Smooth muscle cell of the brain vasculature (primary cell): ENCODE results near the gene HNRNPL.
"Not testable (repeated sequence)": the region's sequence is repeated elsewhere in the genome, so short reads cannot be mapped to it uniquely, and the experiment has no call there.

ENCODE experiments used
- DNase-seq: peaks from one replicate; pipeline ENCODE4 v3.0.0-alpha.2; 2012; ENCODE audit warnings: low read depth, low spot score

HNRNPL gene

DNA sequence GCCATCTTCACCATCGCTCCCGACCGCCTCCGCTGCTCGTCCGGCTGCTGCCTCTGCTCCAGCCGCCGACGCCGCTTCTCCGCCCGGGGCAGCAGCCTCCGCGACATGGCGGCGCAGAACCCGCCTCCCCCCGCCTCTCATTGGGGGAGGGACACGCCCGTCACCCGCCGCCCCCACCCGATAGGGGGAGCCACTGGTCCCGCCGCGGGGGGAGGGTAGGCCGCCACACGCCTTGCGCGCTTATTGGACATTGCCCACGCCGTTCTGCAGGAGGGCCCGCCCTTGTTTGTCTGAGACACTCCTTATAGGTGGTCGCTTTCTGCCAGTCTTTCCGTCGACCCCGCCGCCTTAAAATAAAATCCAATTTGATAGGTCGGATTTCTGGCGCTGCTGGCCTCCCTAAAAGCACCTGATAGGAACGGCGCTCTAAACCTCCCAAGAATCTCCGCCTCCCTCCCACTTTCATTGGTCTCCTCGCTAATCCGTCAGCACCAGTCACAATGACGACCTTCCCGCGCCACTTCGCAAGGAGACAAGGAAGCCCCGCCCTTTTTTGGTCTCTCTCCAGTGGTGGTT is at the start of gene HNRNPL:
Gene HNRNPL (minus strand): TSS at position 127 of the 576 bp plus-strand sequence. CDS start 20 bp downstream, at position 107.
- DNase-seq = peak; percentile 100

DNA sequence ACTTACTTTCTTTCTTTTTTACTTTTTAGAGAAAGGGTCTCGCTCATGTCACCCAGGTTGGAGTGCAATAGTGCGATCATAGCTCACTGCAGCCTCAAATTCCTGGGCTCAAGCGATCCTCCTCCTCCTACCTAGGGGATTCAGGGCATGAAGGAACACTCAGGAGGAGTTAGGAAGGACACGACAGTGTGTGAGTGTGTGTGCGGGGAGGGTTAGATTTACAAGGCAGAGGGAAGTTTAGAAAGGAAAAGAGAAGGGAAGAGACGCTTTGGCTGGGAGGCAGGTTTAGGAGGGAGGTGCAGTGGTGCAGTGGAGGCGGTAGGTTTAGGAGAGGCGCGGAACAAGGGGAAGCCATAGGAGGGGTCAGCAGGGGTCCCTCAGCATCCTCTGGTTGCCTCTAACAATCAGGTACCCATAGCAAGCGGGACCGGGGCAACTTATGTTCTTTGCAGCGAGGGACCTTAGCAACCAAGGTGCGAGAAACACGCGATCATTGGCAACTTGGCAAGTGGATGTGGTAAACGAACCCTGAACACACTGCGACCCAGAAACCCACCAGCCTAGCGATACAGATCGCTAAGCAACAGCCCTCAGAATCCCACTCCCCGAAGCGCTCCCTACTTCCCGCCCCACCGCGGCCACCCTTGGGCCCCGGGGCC is 49.1 kb upstream of the HNRNPL start:
- no peak for DNase-seq

DNA sequence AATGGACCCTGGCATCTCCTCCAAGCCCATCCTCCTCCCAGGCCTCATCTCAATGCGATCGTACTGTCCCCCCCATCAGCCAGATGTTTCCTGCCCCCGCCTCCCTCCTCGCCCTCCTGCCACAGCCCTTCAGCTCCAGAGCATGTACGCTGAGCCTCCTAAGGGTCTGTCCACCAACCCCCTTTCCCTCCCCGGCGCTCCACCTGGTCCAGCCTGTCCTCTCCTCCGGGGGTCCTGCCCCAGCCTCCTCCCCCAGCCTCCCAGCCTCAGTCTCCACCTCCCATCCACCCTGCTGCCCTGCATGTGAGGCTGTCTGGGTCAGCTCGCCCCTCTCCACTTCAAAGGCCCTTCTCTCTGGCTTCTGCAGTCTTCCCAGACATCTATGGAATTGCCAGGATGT is 45.2 kb upstream of the HNRNPL start:
- no peak for DNase-seq

- no peak for DNase-seq
These were observed 43.6 kb upstream of the HNRNPL start for GRCh38 chr19:38893341-38893771.

- no peak for DNase-seq
These were observed 43.1 kb upstream of the HNRNPL start for GRCh38 chr19:38892841-38893240.

- DNase-seq = no peak
These were observed 42.0 kb upstream of the HNRNPL start for GRCh38 chr19:38891771-38892170.

DNA sequence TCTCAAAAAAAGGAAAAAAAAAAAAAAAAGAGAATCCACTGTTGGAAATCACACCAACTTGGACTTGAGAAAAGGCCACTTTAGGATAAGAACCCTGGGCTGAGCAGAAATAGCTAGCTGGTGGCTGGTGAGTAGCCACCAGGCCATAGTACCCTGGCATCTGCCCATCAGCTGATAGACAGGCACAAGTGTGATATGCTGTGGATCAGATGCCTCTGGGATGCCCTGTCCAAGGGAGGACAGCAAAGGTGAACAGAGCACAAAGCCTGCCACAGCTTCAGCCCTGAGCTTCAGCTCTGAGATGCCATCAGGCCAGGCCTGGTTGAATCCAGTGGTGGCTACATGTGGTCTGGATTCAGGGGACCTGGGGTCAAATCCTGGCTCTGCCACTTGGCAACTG is 40.9 kb upstream of the HNRNPL start:
- no peak for DNase-seq

DNA sequence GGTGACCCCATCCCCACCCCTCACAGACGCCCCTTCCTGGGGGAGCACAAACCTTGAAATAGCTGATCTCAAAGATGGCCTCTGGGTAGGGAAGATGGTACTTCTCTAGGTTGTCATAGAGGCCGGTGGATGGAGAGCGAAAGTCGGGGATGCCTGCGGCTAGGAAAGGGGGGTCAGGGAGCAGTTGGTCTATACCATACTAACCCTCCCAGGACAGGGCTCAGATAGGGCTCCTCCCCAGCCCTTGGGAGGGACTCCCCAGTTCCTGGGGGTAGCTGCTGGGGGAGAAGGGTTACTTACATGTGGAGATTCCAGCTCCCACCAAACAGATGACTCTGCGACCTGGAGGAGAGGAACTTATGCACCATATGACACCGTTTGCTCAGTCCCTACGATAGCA is 40.0 kb upstream of the HNRNPL start:
- DNase-seq = no peak

GRCh38 chr19:38888876-38889275 is 39.1 kb upstream of the HNRNPL start:
- DNase-seq = no peak

DNA sequence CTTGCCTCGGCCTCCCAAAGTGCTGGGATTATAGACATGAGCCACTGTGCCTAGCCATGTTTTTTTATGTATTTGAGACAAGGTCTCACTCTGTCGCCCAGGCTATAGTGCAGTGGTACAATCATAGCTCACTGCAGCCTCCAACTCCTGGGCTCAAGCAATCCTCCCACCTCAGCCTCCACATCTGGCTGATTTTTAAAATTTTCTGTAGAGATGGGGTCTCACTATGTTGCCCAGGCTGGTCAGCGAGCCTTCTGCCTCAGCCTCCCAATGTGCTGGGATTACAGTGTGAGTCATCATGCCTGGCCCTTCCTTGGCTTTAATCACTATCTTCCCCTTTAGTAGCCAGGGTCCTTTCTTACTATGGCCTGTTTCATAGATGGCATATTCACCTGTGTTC is 34.9 kb upstream of the HNRNPL start:
- DNase-seq = not testable (repeated sequence)

DNA sequence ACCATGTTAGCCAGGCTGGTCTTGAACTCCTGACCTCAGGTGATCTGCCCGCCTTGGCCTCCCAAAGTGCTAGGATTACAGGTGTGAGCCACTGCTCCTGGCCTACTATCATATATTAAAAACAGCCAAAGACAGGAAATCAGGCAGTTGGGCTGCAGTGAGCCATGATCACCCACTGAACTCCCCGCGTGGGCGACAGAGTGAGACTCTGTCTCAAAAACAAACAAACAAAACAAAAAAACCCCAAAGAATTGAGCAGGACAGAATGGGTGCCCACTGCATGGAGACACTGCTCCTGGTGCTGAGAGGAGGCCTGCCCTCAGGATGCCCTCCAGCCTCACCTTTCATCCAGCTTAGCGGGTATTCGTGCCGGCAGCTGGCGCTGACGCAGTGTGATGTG is 33.5 kb upstream of the HNRNPL start:
- DNase-seq = no peak

GRCh38 chr19:38880882-38881609 is 31.3 kb upstream of the HNRNPL start:
- DNase-seq = no peak

GRCh38 chr19:38880076-38880881 is 30.5 kb upstream of the HNRNPL start:
- no peak for DNase-seq

DNA sequence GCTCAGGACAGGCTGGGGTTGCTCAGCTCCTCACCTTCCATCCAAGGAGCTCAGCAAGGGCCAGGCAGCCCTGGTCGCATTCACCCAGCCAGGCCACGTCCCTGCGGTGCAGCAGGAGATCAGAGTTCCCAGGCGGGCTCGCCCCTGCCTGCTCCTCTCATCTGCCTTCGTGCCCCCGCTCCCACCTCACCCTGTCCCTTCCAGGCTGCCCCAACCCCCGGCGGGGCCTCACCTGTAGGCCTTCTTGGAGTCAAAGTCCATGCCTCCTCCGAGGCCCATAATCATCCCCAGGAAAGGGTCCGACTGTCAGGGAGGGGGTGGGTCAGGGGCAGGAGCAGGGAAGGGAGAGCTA is 29.6 kb upstream of the HNRNPL start:
- DNase-seq = no peak

DNA sequence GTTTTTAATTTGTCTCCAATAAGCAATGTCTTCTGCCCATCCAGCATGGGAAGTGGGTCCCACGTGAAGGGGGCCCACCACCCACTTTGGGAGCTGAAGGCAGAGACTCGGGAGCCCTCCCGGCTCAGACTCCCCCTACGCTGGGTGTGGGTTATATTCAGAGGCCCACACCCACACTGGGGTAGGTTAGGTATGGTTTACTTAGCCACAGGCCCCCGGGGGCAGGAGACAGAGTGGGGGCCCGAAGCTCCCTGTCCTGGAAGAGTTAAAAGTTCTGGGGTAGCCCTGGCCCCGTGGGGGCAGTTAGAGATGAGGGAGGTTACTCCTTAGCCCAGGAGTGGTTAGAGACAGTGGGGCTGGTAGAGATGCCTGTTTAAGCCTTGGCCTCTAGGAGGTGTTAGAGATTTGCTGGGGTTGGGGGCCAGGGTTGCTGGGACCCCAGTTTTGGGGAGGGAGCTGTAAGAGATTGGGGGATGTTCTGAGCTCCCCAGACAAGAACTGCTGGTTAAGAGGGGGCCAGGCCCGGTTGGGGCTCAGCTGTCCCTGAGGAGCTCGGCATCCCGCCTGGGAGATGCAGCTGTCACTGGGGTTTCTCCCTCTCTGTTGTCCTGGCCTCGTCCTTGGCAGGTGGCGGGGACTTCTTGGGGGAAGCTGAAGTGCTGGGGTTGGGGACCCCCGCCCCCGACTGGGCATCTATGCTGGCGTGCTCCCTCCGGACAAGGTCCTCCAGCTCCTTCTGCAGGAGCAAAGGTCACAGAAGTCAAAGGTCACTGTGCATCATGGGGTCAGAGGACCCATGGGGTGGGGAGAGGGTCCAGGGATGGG is 29.0 kb upstream of the HNRNPL start:
- DNase-seq = no peak

GRCh38 chr19:38877781-38878574 is 28.2 kb upstream of the HNRNPL start, which contains the start of gene RINL:
Gene RINL, minus strand, starts transcription at chr19:38878275. Its CDS starts 1,533 bp downstream, at chr19:38876742.
- no peak for DNase-seq

- no peak for DNase-seq
These were observed 26.0 kb upstream of the HNRNPL start for GRCh38 chr19:38875656-38876395.

DNA sequence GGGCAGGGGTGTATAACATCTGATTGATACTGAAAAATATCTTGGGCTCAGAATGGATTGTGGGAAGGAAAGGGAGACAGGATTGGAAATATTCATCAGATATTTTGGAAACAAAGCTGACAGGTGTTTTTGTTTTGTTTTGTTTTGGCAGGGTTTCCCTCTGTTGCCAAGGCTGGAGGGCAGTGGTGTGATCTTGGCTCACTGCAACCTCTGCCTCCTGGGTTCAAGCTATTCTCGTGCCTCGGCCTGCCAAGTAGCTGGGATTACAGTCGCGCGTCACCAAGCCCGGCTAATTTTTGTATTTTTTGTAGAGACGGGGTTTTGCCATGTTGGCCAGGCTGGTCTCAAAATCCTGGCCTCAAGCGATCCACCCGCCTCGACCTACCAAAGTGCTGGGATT is 23.6 kb upstream of the HNRNPL start:
- not testable (repeated sequence) for DNase-seq

DNA sequence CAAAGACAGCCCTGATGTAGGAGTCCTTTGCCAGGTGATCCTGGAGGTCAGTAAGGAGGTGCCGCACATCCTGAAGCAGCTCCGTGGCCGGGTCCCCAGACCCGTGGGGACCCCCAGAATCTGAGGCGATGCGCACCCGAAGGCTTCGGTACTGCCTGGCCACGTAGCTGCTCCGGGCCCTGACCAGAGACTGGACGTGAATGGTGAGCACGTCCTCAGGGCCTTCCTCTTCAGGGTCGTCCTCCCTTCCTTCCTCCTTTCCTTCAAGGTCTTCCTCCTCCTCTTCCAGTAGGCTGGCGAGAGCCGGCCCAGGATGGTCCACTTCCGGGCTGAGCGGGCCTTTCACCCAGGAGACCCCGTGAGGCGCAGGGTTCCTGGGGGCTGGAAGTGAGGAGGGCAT is 20.8 kb upstream of the HNRNPL start:
- DNase-seq = no peak
